HEK293 (cell line): ENCODE measurements around the gene MALRD1.

Source experiments
- CTCF ChIA-PET: fragments of 350-600 bp; formaldehyde crosslinking; extraction: SDS; loops from one replicate; lab custom pipeline; 2021; ENCODE audit warnings: antibody characterized with exemption; lab: Yijun Ruan, JAX
- POLR2A ChIA-PET: fragments of 300-600 bp; formaldehyde crosslinking; extraction: SDS; loops from one replicate; lab custom pipeline; 2020; ENCODE audit warnings: antibody characterized with exemption, inconsistent platforms; lab: Yijun Ruan, JAX
- H3K27ac ChIP-seq: fragments of 200-500 bp; sonication (Bioruptor generic); 2 replicates; pipeline ENCODE4 v1.5.1; 2014; ENCODE audit warnings: low read depth, low read length, control low read depth, inconsistent platforms; ENCODE audit errors: extremely low read depth
- H3K36me3 ChIP-seq, 2 experiments: fragments of 200-500 bp in 1 of 2; sonication (Bioruptor generic) in 1 of 2; 1 replicate in 1 of 2; 2 replicates in 1 of 2; pipeline ENCODE4 v1.5.1; 2014 to 2017; ENCODE audit warnings: inconsistent platforms in 2 of 2, low read length in 2 of 2; ENCODE audit not compliant: control insufficient read depth in 2 of 2, insufficient read depth in 1 of 2
- H3K4me1 ChIP-seq: fragments of 200-500 bp; sonication (Bioruptor generic); 2 replicates; pipeline ENCODE4 v1.5.1; 2014; ENCODE audit warnings: mild to moderate bottlenecking, low read length, inconsistent platforms; ENCODE audit not compliant: control insufficient read depth, insufficient read depth
- H3K4me3 ChIP-seq: 2 replicates; pipeline ENCODE4 v1.5.1; 2011; ENCODE audit warnings: low read depth, mild to moderate bottlenecking, control low read depth, low read length, moderate library complexity
- H3K9me3 ChIP-seq: fragments of 200-500 bp; sonication (Bioruptor generic); 2 replicates; pipeline ENCODE4 v1.5.1; 2014; ENCODE audit warnings: low read depth, low read length, inconsistent platforms; ENCODE audit not compliant: control insufficient read depth, insufficient read depth
- ATF2 ChIP-seq: fragments of 450-650 bp; formaldehyde crosslinking; IDR thresholded peaks from 2 replicates; pipeline ENCODE4 v1.5.1; 2016; ENCODE audit warnings: missing biosample characterization, missing genetic modification characterization, low read depth
- SP7 ChIP-seq: fragments of 450-650 bp; formaldehyde crosslinking; IDR thresholded peaks from 2 replicates; pipeline ENCODE4 v1.5.1; 2016; ENCODE audit warnings: missing biosample characterization, missing genetic modification characterization
- TCF7L2 ChIP-seq: IDR thresholded peaks from 2 replicates; pipeline ENCODE4 v1.6.1; 2011; ENCODE audit warnings: low read depth, mild to moderate bottlenecking, inconsistent platforms, low read length, moderate library complexity, borderline replicate concordance
- ZBTB8A ChIP-seq: fragments of 450-650 bp; formaldehyde crosslinking; IDR thresholded peaks from 2 replicates; pipeline ENCODE4 v1.5.1; 2016; ENCODE audit warnings: missing biosample characterization, missing genetic modification characterization
- ZNF133 ChIP-seq: fragments of 450-650 bp; formaldehyde crosslinking; IDR thresholded peaks from 2 replicates; pipeline ENCODE4 v1.5.1; 2016; ENCODE audit warnings: missing biosample characterization, missing genetic modification characterization
- ZNF155 ChIP-seq: fragments of 450-650 bp; formaldehyde crosslinking; IDR thresholded peaks from 2 replicates; pipeline ENCODE4 v1.5.1; 2016; ENCODE audit warnings: missing biosample characterization, missing genetic modification characterization
- ZNF184 ChIP-seq: fragments of 450-650 bp; IDR thresholded peaks from 2 replicates; pipeline ENCODE4 v1.5.1; 2018; ENCODE audit warnings: missing biosample characterization, mild to moderate bottlenecking, missing genetic modification characterization
- ZNF2 ChIP-seq: fragments of 450-650 bp; formaldehyde crosslinking; IDR thresholded peaks from 2 replicates; pipeline ENCODE4 v1.5.1; 2016; ENCODE audit warnings: missing biosample characterization, missing genetic modification characterization
- ZNF24 ChIP-seq: fragments of 450-650 bp; formaldehyde crosslinking; IDR thresholded peaks from 2 replicates; pipeline ENCODE4 v1.5.1; 2016; ENCODE audit warnings: missing biosample characterization, missing genetic modification characterization
- ZNF398 ChIP-seq: fragments of 450-650 bp; formaldehyde crosslinking; IDR thresholded peaks from 2 replicates; pipeline ENCODE4 v1.5.1; 2017; ENCODE audit warnings: missing biosample characterization, missing genetic modification characterization
- ZNF426 ChIP-seq: fragments of 450-650 bp; formaldehyde crosslinking; IDR thresholded peaks from 2 replicates; pipeline ENCODE4 v1.5.1; 2017; ENCODE audit warnings: missing biosample characterization, missing genetic modification characterization, mild to moderate bottlenecking, inconsistent platforms, moderate library complexity
- ZNF449 ChIP-seq: fragments of 450-650 bp; formaldehyde crosslinking; IDR thresholded peaks from 2 replicates; pipeline ENCODE4 v1.5.1; 2017; ENCODE audit warnings: missing biosample characterization, mild to moderate bottlenecking, missing genetic modification characterization, moderate library complexity
- ZNF514 ChIP-seq: fragments of 450-650 bp; formaldehyde crosslinking; IDR thresholded peaks from 2 replicates; pipeline ENCODE4 v1.5.1; 2016; ENCODE audit warnings: missing biosample characterization, missing genetic modification characterization
- ZNF521 ChIP-seq: fragments of 450-650 bp; formaldehyde crosslinking; IDR thresholded peaks from 2 replicates; pipeline ENCODE4 v1.5.1; 2017; ENCODE audit warnings: missing biosample characterization, mild to moderate bottlenecking, missing genetic modification characterization
- ZNF571 ChIP-seq: fragments of 450-650 bp; formaldehyde crosslinking; IDR thresholded peaks from 2 replicates; pipeline ENCODE4 v1.5.0; 2017; ENCODE audit warnings: missing biosample characterization, missing genetic modification characterization
- ZNF610 ChIP-seq: fragments of 450-650 bp; formaldehyde crosslinking; IDR thresholded peaks from 2 replicates; pipeline ENCODE4 v1.5.1; 2016; ENCODE audit warnings: missing biosample characterization, missing genetic modification characterization, borderline replicate concordance
- ZNF639 ChIP-seq: fragments of 450-650 bp; formaldehyde crosslinking; IDR thresholded peaks from 2 replicates; pipeline ENCODE4 v1.5.1; 2016; ENCODE audit warnings: missing biosample characterization, missing genetic modification characterization
- ZNF701 ChIP-seq: fragments of 450-650 bp; formaldehyde crosslinking; IDR thresholded peaks from 2 replicates; pipeline ENCODE4 v1.5.1; 2016; ENCODE audit warnings: missing biosample characterization, missing genetic modification characterization
- ZNF777 ChIP-seq: fragments of 450-650 bp; formaldehyde crosslinking; IDR thresholded peaks from 2 replicates; pipeline ENCODE4 v1.5.1; 2017; ENCODE audit warnings: missing biosample characterization, missing genetic modification characterization, borderline replicate concordance
- ZNF837 ChIP-seq: fragments of 450-650 bp; formaldehyde crosslinking; IDR thresholded peaks from 2 replicates; pipeline ENCODE4 v1.5.1; 2016; ENCODE audit warnings: missing biosample characterization, missing genetic modification characterization
- ZSCAN16 ChIP-seq: fragments of 450-650 bp; formaldehyde crosslinking; IDR thresholded peaks from 2 replicates; pipeline ENCODE4 v1.5.1; 2016; ENCODE audit warnings: missing biosample characterization, missing genetic modification characterization
- ZSCAN18 ChIP-seq: fragments of 450-650 bp; formaldehyde crosslinking; IDR thresholded peaks from 2 replicates; pipeline ENCODE4 v1.5.1; 2016; ENCODE audit warnings: missing biosample characterization, missing genetic modification characterization

Gene MALRD1

GRCh38 chr10:19704544-19704943 lies 655.9 kb downstream of the MALRD1 start (continued):
- TF ChIP-seq ZNF701 (tag by site-specific recombination) (no peak), ZNF449 (tag by site-specific recombination) (no peak), TCF7L2 (no peak)

GRCh38 chr10:19705250-19705649 lies 656.6 kb downstream of the MALRD1 start:
- Histone ChIP-seq H3K27ac (no peak overlapping the region), H3K4me1 (no peaks in the 10 kb centered on the region), H3K9me3 (no peaks in the 10 kb centered on the region), H3K4me3 (no peak overlapping the region), H3K36me3 (no peaks in the 10 kb centered on the region)
- TF ChIP-seq SP7: no peak
- TF ChIP-seq ZNF2 (tag by site-specific recombination): no peak
- no peak for TF ChIP-seq ZNF777 (tag by site-specific recombination)
- no peak for TF ChIP-seq ZNF398 (tag by site-specific recombination)
- TF ChIP-seq ZNF426 (tag by site-specific recombination): no peak
- no peak for TF ChIP-seq ZNF639 (tag by site-specific recombination)
- TF ChIP-seq ZNF24: no peak
- no peak for TF ChIP-seq ZSCAN16 (tag by site-specific recombination)
- TF ChIP-seq ZBTB8A: no peak
- no peak for TF ChIP-seq ZNF133
- no peak for TF ChIP-seq ZNF514
- no peak for TF ChIP-seq ATF2 (tag by site-specific recombination)
- no peak for TF ChIP-seq ZNF184 (tag by site-specific recombination)
- TF ChIP-seq ZNF837 (tag by site-specific recombination): no peak
- TF ChIP-seq ZNF155 (tag by site-specific recombination): no peak
- TF ChIP-seq ZNF571 (tag by site-specific recombination): no peak
- no peak for TF ChIP-seq ZNF610 (tag by site-specific recombination)
- no peak for TF ChIP-seq ZNF521 (tag by site-specific recombination)
- no peak for TF ChIP-seq ZSCAN18 (tag by site-specific recombination)
- ChIA-PET CTCF (no interaction called here), POLR2A (no interaction called here)
